ENCODE data around the gene NF2. TPM values are rescaled to one million over a fixed set of nuclear protein-coding genes. Genes with fewer than 3 reads are reported as not detected.

NF2 gene
- total RNA-seq, 1 experiment from 2014 or later = 132 TPM

DNA sequence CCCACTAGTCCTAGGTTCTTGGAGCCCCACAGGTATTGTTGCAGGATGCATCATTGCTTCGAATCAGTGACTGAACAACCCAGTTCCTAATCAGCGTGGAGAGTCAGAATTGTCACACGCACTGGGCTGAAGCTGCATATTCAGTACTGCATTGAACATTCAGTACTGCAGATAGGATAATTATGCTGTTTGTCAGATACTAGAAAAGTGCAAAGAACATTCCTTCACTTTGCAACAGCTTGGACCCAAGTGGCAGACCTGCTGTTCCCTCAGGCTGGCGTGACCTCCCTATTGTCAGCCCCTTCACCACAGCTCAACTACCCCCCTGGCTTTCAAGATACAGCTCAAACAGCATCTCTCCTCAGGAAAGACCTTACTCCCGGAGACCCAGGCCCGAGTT lies 27.6 kb downstream of the NF2 start:
- Mint-ChIP-seq H3K36me3 (ENCODE audit: insufficient read depth, unreplicated experiment) (peaks cover 11% of the 10 kb centered on the region), H3K4me1 (ENCODE audit: low read depth, unreplicated experiment) (peaks cover 55% of the 10 kb centered on the region), H3K4me3 (ENCODE audit: low read depth, unreplicated experiment) (no peak overlapping the region), H3K27ac (ENCODE audit: unreplicated experiment) (no peak overlapping the region), H3K9me3 (ENCODE audit: low read depth, unreplicated experiment) (no peaks in the 10 kb centered on the region), H3K27me3 (ENCODE audit: unreplicated experiment) (no peaks in the 10 kb centered on the region)
- CTCF ChIA-PET = no interaction called here
- TF ChIP-seq CTCF (IDR thresholded peaks at IDR 0.05; ENCODE audit: unreplicated experiment) = no peak
- intact Hi-C loops (cut with micrococcal nuclease; ENCODE audit: unreplicated experiment) = loop anchor here (10.0 kb wide), 1 partner anchor 374 kb away; no protein-coding TSS in a partner anchor
- DNase-seq = no peak
- BruUV-seq (replicated peaks) = no TSS peak

DNA sequence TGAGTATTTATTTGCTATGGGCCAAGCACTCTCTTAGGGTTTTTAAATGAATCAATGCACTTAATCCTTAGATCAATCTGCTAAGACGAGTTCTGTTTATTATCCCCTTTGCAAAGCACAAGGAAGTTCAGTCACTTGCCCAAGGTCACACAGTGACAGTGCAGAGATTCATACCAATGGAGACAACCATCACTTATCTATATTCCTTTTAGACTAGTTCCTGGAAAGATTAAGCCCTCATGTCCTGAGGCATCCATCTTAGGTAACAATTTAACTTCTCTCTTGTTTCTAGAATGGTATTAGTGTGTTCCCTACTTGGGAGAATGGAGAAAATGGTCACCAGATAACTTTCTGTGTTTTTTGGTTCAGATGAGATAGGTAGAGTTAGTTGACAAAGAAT lies 28.3 kb downstream of the NF2 start:
- no peaks in the 10 kb centered on the region for H3K9me3 Mint-ChIP-seq (ENCODE audit: low read depth, unreplicated experiment)

GRCh38 chr22:29632672-29633071 lies 29.2 kb downstream of the NF2 start:
- CTCF ChIA-PET = interaction anchor here (0.5 kb wide), 1 partner anchor 1518 kb away, joined by 3 read pairs; no protein-coding TSS in a partner anchor
- Mint-ChIP-seq H3K4me1 (ENCODE audit: low read depth, unreplicated experiment) (peaks cover 41% of the 10 kb centered on the region), H3K4me3 (ENCODE audit: low read depth, unreplicated experiment) (no peak overlapping the region), H3K9me3 (ENCODE audit: low read depth, unreplicated experiment) (no peaks in the 10 kb centered on the region), H3K27ac (ENCODE audit: unreplicated experiment) (no peak overlapping the region), H3K36me3 (ENCODE audit: insufficient read depth, unreplicated experiment) (peaks cover 9% of the 10 kb centered on the region), H3K27me3 (ENCODE audit: unreplicated experiment) (no peaks in the 10 kb centered on the region)
- BruUV-seq (replicated peaks) = no TSS peak
- no peak for DNase-seq
- intact Hi-C loops (cut with micrococcal nuclease; ENCODE audit: unreplicated experiment) = loop anchor here (10.0 kb wide), 1 partner anchor 372 kb away; no protein-coding TSS in a partner anchor
- TF ChIP-seq CTCF (IDR thresholded peaks at IDR 0.05; ENCODE audit: unreplicated experiment) = no peak

More for the DNA sequence above, 28.3 kb downstream of the NF2 start:
- TF ChIP-seq CTCF (IDR thresholded peaks at IDR 0.05; ENCODE audit: unreplicated experiment) = no peak
- H3K36me3 Mint-ChIP-seq (ENCODE audit: insufficient read depth, unreplicated experiment) = peaks cover 5% of the 10 kb centered on the region
- BruUV-seq (replicated peaks) = no TSS peak
- peaks cover 48% of the 10 kb centered on the region for H3K4me1 Mint-ChIP-seq (ENCODE audit: low read depth, unreplicated experiment)
- intact Hi-C loops (cut with micrococcal nuclease; ENCODE audit: unreplicated experiment) = loop anchor here (10.0 kb wide), 1 partner anchor 373 kb away; no protein-coding TSS in a partner anchor
- H3K27me3 Mint-ChIP-seq (ENCODE audit: unreplicated experiment) = no peaks in the 10 kb centered on the region
- CTCF ChIA-PET = no interaction called here
- DNase-seq = no peak
- H3K27ac Mint-ChIP-seq (ENCODE audit: unreplicated experiment) = no peak overlapping the region
- no peak overlapping the region for H3K4me3 Mint-ChIP-seq (ENCODE audit: low read depth, unreplicated experiment)

DNA sequence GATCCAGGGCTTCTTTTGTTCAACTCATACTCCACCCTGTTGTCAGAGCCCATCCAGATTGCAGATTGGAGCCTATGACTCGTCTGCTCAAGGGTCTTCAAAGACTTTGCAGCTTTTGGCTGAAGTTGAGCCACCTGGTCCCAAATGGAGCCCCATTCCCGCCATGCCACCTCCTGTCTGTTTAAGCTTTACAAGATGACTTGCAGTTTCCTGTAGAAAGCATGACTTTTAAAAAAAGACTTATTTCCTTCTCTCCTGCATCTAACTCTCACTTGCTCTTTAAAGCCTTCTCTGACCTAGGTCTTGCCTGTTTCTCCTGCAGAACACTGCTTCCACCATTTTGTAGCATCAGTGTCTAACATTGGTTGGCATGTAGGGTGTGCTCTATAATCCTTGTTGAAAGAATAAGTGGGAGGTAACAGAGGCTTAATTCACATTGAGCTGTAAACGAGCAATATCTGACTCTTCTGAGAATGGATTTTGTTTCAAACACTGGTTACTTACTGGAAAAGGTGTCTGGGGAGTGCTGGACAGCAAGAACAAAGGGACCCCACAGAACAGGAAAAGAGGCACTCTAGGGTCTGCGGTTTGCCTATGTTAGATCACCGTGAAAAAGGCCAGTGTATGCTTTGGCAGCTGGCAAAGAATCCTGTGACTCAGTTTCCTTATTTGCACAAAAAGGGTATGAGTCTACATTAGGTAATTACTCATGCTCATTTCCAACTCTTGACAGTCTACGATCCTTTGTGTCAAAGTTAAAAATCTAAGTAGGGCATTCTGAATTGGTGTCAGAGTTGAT lies 30.3 kb downstream of the NF2 start:
- no TSS peak for BruUV-seq (replicated peaks)
- Mint-ChIP-seq H3K36me3 (ENCODE audit: insufficient read depth, unreplicated experiment) (peaks cover 14% of the 10 kb centered on the region), H3K27ac (ENCODE audit: unreplicated experiment) (no peak overlapping the region), H3K4me3 (ENCODE audit: low read depth, unreplicated experiment) (no peak overlapping the region), H3K27me3 (ENCODE audit: unreplicated experiment) (no peaks in the 10 kb centered on the region), H3K9me3 (ENCODE audit: low read depth, unreplicated experiment) (no peaks in the 10 kb centered on the region), H3K4me1 (ENCODE audit: low read depth, unreplicated experiment) (peaks cover 31% of the 10 kb centered on the region)
- no peak for DNase-seq
- CTCF ChIA-PET = no interaction called here
- no peak for TF ChIP-seq CTCF (IDR thresholded peaks at IDR 0.05; ENCODE audit: unreplicated experiment)
- intact Hi-C loops (cut with micrococcal nuclease; ENCODE audit: unreplicated experiment) = loop anchor here (10.0 kb wide), 1 partner anchor 371 kb away; no protein-coding TSS in a partner anchor

Measured in Calu3 (cell line).